HepG2 (cell line): ENCODE measurements around the gene CTSA. TPM values are rescaled to one million over a fixed set of nuclear protein-coding genes. Genes with fewer than 3 reads are reported as not detected.

Source experiments
- BORCS8-MEF2B ChIP-seq: sonication (generic); formaldehyde crosslinking; IDR thresholded peaks from 2 replicates; pipeline ENCODE4 v1.8.0; 2022; ENCODE audit warnings: mild to moderate bottlenecking, missing genetic modification reagents
- DR1 ChIP-seq: sonication (generic); formaldehyde crosslinking; IDR thresholded peaks from 2 replicates; pipeline ENCODE4 v1.8.0; 2021; ENCODE audit warnings: mild to moderate bottlenecking, missing genetic modification reagents, inconsistent platforms
- FOXK1 ChIP-seq: sonication (generic); formaldehyde crosslinking; IDR thresholded peaks from 2 replicates; pipeline ENCODE4 v1.4.0; 2020; ENCODE audit warnings: low read depth, missing genetic modification reagents, borderline replicate concordance
- ZC3H4 ChIP-seq: sonication (generic); formaldehyde crosslinking; IDR thresholded peaks from 2 replicates; pipeline ENCODE4 v1.4.0; 2020; ENCODE audit warnings: missing genetic modification reagents, borderline replicate concordance
- ZFP90 ChIP-seq: sonication (generic); formaldehyde crosslinking; IDR thresholded peaks from 2 replicates; pipeline ENCODE4 v1.8.0; 2022; ENCODE audit warnings: missing genetic modification reagents, mild to moderate bottlenecking, inconsistent platforms, borderline replicate concordance
- ZNF792 ChIP-seq: IDR thresholded peaks from 2 replicates; pipeline ENCODE4 v1.6.1; 2016
- polyA plus RNA-seq, 8 experiments: library from polyadenylated mRNA; depleted of rRNA in 3 of 8; stranded (reverse) in 7 of 8; unstranded in 1 of 8; fragments of >200 nt; fragmentation: Illumina TruSeq in 4 of 8; extraction: Trizol in 4 of 8; gene quantifications; 2 replicates each; pipeline versions ENCODE4 v1.2.1 to v1.2.3, GENCODE V29; 2011 to 2016; ENCODE audit warnings: low read depth in 4 of 8, missing spikeins in 1 of 8, mixed read lengths in 1 of 8; ENCODE audit not compliant: insufficient read depth in 1 of 8
- total RNA-seq, 5 experiments: library from RNA; depleted of rRNA; stranded (reverse); fragments of >200 nt; fragmentation: Illumina TruSeq; extraction: Trizol; gene quantifications; 2 replicates each; pipeline ENCODE4 v1.2.3, GENCODE V29; 2016; ENCODE audit warnings: low read depth in 1 of 5
- TF ChIP-seq, protein P1 (sequence below): sonication (generic); formaldehyde crosslinking; conservative IDR thresholded peaks from 2 replicates; pipeline ENCODE4 v1.4.0; 2020; ENCODE audit warnings: missing genetic modification reagents
- TF ChIP-seq, protein P2 (sequence below), 2 experiments: IDR thresholded peaks; 2 replicates each; pipeline ENCODE4 v1.6.1; 2011 to 2012; ENCODE audit warnings: low read length in 2 of 2, borderline replicate concordance in 1 of 2, low read depth in 1 of 2, mild to moderate bottlenecking in 1 of 2, moderate library complexity in 1 of 2
- TF ChIP-seq, protein P3 (sequence below): IDR thresholded peaks from 2 replicates; pipeline ENCODE4 v1.6.1; 2016; ENCODE audit warnings: low read depth
- TF ChIP-seq, protein P4 (sequence below): sonication (generic); formaldehyde crosslinking; IDR thresholded peaks from 2 replicates; pipeline ENCODE4 v1.5.0; 2020; ENCODE audit warnings: mild to moderate bottlenecking, missing genetic modification reagents
- TF ChIP-seq, protein P5 (sequence below): sonication (generic); formaldehyde crosslinking; IDR thresholded peaks from 2 replicates; pipeline ENCODE4 v1.4.0; 2020; ENCODE audit warnings: missing genetic modification reagents
- TF ChIP-seq, protein P6 (sequence below), 2 experiments: sonication (generic) in 1 of 2; formaldehyde crosslinking in 1 of 2; IDR thresholded peaks; 2 replicates each; pipeline versions ENCODE4 v1.4.0 to v1.6.1; 2016 to 2020; ENCODE audit warnings: borderline replicate concordance in 1 of 2, low read depth in 1 of 2, mild to moderate bottlenecking in 1 of 2, missing genetic modification reagents in 1 of 2

Gene CTSA
- total and polyA plus RNA-seq, 2 of the 13 experiments (the other 11 are each of a cell fraction or from before 2014, with no cell fraction given), result 202 to 231 TPM

DNA sequence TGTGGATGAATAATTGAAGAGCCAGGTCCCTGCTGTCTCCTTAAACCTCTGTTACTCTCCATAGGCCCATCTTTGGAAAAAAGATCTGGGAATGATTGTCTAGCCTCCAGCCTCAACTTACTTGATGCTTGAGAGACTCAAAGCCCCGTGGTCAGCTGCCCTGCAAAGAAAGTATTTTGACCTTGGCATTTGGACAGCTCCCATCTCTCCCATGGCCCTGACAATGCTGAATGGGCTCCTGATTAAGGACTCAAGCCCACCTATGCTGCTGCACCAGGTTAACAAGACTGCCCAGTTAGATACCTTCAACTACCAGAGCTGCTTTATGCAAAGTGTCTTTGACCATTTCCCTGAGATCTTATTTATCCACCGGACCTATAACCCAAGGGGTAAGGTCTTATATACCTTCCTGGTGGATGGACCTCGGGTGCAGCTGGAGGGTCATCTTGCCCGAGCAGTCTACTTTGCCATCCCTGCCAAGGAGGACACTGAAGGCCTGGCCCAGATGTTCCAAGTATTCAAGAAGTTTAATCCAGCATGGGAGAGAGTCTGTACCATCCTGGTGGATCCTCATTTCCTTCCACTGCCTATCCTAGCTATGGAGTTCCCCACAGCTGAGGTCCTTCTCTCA lies 8.6 kb upstream of the CTSA start (continued):
- TF ChIP-seq, protein P1, sequence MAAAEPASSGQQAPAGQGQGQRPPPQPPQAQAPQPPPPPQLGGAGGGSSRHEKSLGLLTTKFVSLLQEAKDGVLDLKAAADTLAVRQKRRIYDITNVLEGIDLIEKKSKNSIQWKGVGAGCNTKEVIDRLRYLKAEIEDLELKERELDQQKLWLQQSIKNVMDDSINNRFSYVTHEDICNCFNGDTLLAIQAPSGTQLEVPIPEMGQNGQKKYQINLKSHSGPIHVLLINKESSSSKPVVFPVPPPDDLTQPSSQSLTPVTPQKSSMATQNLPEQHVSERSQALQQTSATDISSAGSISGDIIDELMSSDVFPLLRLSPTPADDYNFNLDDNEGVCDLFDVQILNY (CRISPR knock-in tag), result no peak
- TF ChIP-seq, protein P2, sequence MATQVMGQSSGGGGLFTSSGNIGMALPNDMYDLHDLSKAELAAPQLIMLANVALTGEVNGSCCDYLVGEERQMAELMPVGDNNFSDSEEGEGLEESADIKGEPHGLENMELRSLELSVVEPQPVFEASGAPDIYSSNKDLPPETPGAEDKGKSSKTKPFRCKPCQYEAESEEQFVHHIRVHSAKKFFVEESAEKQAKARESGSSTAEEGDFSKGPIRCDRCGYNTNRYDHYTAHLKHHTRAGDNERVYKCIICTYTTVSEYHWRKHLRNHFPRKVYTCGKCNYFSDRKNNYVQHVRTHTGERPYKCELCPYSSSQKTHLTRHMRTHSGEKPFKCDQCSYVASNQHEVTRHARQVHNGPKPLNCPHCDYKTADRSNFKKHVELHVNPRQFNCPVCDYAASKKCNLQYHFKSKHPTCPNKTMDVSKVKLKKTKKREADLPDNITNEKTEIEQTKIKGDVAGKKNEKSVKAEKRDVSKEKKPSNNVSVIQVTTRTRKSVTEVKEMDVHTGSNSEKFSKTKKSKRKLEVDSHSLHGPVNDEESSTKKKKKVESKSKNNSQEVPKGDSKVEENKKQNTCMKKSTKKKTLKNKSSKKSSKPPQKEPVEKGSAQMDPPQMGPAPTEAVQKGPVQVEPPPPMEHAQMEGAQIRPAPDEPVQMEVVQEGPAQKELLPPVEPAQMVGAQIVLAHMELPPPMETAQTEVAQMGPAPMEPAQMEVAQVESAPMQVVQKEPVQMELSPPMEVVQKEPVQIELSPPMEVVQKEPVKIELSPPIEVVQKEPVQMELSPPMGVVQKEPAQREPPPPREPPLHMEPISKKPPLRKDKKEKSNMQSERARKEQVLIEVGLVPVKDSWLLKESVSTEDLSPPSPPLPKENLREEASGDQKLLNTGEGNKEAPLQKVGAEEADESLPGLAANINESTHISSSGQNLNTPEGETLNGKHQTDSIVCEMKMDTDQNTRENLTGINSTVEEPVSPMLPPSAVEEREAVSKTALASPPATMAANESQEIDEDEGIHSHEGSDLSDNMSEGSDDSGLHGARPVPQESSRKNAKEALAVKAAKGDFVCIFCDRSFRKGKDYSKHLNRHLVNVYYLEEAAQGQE (IDR thresholded peaks at IDR 0.05; ENCODE audit: borderline replicate concordance in 1 of 2, low read depth in 1 of 2, low read length in 2 of 2), result 0 out of 4 replicates have a peak, but pooled peaks of 1 of the 2 experiments have one; percentile 54
- TF ChIP-seq FOXK1 (CRISPR knock-in tag) (no peak), ZC3H4 (0 out of 2 replicates have a peak, but pooled peaks have one; percentile 26), ZFP90 (no peak), DR1 (CRISPR knock-in tag) (no peak), ZNF792 (CRISPR knock-in tag) (no peak), BORCS8-MEF2B (CRISPR knock-in tag) (no peak)
- TF ChIP-seq, protein P3, sequence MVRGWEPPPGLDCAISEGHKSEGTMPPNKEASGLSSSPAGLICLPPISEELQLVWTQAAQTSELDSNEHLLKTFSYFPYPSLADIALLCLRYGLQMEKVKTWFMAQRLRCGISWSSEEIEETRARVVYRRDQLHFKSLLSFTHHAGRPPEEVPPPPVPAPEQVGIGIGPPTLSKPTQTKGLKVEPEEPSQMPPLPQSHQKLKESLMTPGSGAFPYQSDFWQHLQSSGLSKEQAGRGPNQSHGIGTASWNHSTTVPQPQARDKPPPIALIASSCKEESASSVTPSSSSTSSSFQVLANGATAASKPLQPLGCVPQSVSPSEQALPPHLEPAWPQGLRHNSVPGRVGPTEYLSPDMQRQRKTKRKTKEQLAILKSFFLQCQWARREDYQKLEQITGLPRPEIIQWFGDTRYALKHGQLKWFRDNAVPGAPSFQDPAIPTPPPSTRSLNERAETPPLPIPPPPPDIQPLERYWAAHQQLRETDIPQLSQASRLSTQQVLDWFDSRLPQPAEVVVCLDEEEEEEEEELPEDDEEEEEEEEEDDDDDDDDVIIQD, result no peak
- TF ChIP-seq, protein P4, sequence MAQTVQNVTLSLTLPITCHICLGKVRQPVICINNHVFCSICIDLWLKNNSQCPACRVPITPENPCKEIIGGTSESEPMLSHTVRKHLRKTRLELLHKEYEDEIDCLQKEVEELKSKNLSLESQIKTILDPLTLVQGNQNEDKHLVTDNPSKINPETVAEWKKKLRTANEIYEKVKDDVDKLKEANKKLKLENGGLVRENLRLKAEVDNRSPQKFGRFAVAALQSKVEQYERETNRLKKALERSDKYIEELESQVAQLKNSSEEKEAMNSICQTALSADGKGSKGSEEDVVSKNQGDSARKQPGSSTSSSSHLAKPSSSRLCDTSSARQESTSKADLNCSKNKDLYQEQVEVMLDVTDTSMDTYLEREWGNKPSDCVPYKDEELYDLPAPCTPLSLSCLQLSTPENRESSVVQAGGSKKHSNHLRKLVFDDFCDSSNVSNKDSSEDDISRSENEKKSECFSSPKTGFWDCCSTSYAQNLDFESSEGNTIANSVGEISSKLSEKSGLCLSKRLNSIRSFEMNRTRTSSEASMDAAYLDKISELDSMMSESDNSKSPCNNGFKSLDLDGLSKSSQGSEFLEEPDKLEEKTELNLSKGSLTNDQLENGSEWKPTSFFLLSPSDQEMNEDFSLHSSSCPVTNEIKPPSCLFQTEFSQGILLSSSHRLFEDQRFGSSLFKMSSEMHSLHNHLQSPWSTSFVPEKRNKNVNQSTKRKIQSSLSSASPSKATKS (CRISPR knock-in tag), result 0 out of 2 replicates have a peak, but pooled peaks have one; percentile 9
- TF ChIP-seq, protein P5, sequence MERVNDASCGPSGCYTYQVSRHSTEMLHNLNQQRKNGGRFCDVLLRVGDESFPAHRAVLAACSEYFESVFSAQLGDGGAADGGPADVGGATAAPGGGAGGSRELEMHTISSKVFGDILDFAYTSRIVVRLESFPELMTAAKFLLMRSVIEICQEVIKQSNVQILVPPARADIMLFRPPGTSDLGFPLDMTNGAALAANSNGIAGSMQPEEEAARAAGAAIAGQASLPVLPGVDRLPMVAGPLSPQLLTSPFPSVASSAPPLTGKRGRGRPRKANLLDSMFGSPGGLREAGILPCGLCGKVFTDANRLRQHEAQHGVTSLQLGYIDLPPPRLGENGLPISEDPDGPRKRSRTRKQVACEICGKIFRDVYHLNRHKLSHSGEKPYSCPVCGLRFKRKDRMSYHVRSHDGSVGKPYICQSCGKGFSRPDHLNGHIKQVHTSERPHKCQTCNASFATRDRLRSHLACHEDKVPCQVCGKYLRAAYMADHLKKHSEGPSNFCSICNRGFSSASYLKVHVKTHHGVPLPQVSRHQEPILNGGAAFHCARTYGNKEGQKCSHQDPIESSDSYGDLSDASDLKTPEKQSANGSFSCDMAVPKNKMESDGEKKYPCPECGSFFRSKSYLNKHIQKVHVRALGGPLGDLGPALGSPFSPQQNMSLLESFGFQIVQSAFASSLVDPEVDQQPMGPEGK, result no peak
- TF ChIP-seq, protein P6, sequence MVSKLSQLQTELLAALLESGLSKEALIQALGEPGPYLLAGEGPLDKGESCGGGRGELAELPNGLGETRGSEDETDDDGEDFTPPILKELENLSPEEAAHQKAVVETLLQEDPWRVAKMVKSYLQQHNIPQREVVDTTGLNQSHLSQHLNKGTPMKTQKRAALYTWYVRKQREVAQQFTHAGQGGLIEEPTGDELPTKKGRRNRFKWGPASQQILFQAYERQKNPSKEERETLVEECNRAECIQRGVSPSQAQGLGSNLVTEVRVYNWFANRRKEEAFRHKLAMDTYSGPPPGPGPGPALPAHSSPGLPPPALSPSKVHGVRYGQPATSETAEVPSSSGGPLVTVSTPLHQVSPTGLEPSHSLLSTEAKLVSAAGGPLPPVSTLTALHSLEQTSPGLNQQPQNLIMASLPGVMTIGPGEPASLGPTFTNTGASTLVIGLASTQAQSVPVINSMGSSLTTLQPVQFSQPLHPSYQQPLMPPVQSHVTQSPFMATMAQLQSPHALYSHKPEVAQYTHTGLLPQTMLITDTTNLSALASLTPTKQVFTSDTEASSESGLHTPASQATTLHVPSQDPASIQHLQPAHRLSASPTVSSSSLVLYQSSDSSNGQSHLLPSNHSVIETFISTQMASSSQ (IDR thresholded peaks at IDR 0.05; ENCODE audit: low read depth), result no peak
- TF ChIP-seq, protein P6 (CRISPR knock-in tag; IDR thresholded peaks at IDR 0.05; ENCODE audit: borderline replicate concordance), result no peak
